Hypothalamus (tissue), 51 donors: ENCODE results near the gene SSC5D.
"Not testable (repeated sequence)": the region's sequence is repeated elsewhere in the genome, so short reads cannot be mapped to it uniquely, and the experiment has no call there.

Experiments
- DNase-seq, 51 donors: peaks; one replicate each; lab custom pipeline; 2025; lab: John Stamatoyannopoulos, UW

The SSC5D gene

DNA sequence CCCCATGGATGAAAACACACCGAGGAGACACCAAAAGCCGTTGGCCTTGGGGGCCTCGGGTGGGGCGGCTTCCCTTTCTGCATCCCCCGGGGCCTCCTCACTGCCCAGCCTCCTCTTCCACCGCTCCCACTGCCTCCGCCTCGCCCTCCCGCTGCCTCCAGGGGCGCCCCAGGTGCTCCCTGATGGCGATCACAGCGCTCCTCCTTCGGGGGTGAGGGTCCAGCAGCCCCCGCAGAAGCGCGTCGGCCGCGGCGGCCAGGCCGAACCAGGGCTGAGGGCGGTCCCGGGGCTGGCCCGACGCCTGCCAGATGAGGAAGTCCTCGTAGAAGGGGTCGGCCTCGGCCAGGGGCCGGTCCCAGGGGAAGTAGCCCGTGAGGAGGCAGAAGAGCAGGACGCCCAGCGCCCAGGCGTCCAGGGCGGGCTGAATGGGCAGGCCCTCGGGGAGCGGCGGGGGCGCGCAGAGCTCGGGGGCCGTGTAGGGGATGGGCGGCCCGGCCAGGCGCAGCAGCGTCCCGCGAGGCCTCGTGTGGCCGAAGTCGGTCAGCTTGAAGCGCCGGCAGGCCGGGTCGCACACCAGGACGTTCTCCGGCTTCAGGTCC, 41.5 kb downstream of the SSC5D start:
- no peak for DNase-seq

GRCh38 chr19:55530996-55531395, 42.8 kb downstream of the SSC5D start:
- DNase-seq, result no peak

DNA sequence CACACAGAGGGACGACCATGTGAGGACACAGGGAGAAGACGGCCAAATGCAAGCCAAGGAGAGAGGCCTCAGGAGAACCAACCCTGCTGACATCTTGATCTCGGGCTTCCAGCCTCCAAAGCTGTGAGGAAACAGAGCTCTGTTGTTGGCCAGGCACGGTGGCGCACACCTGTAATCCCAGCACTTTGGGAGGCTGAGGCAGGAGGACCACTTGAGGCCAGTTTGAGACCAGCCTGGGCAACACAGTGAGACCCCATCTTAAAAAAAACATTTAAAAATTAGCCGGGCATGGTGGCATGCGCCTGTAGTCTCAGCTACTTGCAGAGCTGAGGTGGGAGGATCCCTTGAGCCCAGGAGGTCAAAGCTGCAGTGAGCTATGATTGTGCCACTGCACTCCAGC, 46.0 kb downstream of the SSC5D start:
- not testable (repeated sequence) for DNase-seq

- DNase-seq, result no peak
These were observed 47.1 kb downstream of the SSC5D start for GRCh38 chr19:55535173-55535964.

DNA sequence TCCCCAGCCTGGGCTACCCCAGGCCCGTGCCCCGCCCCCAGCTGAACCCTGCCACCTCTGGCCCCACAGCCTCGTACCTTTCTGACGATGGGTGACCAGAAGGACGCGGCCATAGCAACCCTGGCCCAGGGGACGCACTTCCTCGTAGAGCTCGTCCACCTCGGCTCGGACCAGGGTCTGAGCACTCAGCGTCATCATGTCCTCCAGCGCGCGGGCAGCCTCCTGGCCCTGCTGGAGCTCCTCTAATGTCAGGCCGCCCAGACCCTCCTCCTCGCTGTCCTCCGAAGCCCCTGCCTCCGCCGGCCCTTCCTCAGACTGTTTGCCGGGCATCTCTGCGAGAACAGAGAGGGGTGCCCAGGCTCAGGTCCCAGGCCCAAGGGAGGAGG, 47.7 kb downstream of the SSC5D start:
- DNase-seq, result no peak

DNA sequence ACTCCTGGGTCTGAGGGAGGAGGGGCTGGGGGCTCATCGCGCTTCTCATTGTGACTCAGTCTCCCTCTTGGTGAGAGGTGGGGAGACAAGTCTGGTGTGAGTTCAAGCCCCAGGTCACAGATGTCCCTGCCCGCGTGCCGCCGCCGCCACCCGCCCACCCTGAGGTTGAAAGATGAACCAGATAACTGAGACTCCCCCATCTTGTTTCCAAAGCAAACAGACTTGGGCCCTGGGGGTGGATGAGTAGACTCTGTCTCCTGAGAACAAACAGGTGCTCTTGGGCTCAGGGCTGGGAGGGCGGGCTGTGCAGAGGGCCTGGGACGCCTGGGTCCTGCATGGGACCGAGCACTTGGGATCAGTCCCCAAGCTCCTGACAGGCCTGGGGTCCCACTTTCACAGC, 48.1 kb downstream of the SSC5D start:
- DNase-seq, result no peak

GRCh38 chr19:55536951-55537740, 48.9 kb downstream of the SSC5D start, which contains the start of gene SBK2:
TSS of gene SBK2 (minus strand) at chr19:55537133. CDS start at chr19:55536294, 839 bp downstream.
- DNase-seq, result no peak

GRCh38 chr19:55537741-55538111, 49.5 kb downstream of the SSC5D start:
- no peak for DNase-seq

DNA sequence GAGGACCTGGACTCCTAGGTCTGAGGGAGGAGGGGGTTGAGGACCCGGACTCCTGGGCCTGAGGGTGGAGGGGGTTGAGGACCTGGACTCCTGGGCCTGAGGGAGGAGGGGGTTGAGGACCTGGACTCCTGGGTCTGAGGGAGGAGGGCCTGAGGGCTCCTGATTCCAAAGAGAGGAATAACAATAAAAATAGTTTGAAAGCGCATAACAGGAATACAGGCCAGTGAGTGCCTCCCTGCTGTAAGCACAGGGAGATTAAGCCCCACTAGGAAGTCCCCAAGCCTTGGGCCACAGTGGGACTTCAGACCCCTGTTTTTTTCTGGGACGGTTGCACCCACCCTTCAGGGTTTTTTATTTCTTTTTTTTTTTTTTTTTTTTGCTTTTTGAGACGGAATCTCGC, 49.9 kb downstream of the SSC5D start:
- no peak for DNase-seq

DNA sequence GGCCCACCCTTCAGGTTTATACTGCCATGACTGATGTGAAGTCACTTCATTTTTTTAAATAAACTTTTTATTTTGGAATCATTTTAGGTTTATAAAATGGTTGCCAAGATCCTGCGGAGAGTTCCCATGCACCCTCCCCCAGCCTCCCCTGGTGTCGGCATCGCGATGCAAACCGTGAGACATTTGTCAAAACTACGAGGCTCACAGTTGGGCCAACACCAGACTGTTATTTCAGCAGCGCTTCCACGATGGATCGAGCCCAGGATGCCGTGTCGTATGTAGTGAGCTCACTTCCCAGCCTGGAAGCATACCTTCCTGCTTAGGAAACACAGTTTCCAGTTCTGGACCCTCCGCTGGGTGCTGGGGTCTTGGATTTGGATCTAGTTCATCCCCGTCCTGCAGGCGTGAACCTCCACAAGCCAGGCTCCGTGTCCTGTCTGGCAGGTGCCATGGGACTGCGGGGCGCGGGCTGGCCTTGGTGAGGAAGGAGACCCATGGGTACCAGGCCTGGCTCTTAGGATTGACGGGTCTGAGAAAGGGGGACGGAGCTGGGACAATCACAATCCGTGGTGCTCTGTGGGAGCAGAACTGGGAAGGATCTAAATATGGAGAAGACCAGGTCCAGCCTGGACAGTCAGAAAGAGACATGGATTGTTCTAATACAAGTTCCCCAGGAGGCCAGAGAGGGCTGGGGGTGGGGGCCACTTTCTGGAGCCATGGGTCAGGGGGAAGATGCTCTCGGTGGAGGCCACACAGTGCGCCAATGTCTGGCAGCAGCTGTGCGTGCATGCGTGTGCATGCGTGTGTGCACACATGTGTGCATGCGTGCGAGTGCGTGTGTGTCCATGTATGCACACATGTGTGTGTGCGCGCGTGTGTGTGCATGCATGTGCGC, 51.1 kb downstream of the SSC5D start:
- no peak for DNase-seq

- DNase-seq, result no peak
These were observed 52.4 kb downstream of the SSC5D start for GRCh38 chr19:55540619-55541018.

- DNase-seq, result no peak
These were observed 52.9 kb downstream of the SSC5D start for GRCh38 chr19:55541091-55541490.

DNA sequence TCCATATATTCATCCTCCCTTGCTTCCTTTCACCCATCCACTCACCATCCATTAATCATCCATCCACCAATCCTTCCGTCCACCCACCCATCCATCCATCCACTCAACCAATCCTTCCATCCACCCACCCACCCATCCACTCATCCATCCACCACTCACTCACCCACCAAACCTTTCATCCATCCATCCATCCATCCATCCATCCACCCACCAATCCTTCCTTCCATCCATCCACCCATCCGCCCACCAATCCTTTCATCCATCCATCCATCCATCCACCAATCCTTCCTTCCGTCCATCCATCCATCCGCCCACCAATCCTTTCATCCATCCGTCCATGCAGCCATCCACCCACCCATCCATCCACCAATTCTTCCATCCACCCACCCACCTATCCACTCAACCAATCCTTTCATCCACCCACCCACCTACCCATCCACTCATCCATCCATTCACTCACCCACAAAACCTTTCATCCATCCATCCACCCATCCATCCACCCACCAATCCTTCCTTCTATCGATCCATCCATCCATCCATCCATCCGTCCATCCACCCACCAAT, 54.1 kb downstream of the SSC5D start:
- DNase-seq, result no peak

GRCh38 chr19:55543567-55543966, 55.3 kb downstream of the SSC5D start:
- no peak for DNase-seq

DNA sequence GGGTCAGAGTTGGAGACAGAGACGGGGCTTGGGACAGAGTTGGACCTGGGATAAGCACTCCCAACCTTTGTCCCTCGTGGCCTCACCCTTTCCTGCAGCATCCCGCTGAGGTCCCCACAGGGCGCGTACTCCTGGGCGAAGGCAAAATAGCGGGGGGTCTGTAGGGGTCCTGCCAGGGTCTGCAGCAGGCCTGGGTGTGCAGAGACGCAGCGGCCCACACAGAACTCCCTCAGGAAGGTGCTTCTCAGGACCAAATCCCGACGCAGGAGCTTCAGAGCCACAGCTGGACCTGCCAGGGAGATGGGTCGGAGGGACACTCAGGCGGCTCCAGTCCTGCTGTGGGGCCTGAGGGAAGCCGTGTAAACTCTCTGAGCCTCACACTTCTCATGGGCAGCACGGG, 55.8 kb downstream of the SSC5D start:
- DNase-seq, result no peak

DNA sequence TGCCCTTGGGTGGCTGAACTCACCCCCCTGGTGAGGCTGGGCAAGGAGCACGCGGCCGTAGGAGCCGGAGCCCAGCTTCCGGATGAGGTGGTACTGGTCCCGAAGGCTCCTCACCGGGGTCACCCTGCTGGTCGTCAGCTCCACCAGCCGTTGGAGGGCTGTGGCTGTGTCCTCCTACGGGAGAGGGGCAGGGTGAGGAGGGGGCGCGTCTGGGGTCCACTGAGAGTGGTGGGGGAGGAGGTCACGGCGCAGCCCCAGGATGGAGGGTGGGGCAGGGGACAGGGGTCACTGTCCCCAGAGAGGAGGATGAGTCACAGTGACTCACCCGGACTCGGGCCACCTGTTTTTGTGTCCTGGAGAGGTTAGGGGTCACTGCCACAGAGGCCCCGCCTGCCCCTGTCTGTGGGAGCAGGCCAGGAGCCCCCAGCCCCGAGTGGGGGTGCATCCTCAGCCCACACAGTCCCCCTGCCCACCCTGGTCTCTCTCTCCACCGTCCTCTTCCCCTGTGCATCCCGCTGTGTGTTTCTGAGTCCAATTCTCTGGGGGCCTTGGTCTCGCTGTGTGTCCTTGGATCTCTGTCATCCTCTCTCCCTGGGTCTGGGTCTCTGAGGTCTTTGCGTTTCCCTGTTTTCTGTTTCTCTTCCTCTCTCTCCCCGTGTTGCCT, 56.7 kb downstream of the SSC5D start:
- no peak for DNase-seq

GRCh38 chr19:55545443-55545842, 57.2 kb downstream of the SSC5D start, which contains the start of gene SBK3:
TSS of gene SBK3 (minus strand) at chr19:55545543. CDS start at chr19:55545543, 0 bp downstream.
- DNase-seq, result no peak

DNA sequence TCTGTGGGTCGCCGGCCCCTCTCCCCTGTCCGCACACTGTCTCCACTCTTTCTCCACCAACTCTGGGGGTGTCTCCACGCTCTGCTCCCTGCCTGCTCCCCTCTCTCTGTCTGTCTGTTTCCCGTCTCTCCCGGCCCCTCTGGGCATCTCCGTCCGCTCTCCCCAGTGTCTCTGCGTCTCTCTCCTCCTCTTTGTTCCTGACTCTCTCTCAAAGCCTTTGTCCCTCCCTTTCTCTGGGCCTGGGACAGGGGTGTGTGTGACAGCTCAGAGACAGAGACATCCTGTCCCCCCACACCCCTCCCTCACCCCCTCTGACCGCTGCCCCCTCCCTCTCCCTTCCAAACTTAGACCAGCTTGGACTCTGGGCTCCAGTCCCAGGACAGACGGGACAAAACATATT, 57.8 kb downstream of the SSC5D start:
- no peak for DNase-seq

- peak in 5 of 51 donors; percentile 4 to 18 (median 10) for DNase-seq
These were observed 58.8 kb downstream of the SSC5D start for GRCh38 chr19:55546822-55547614.
